PC-3 (cell line): ENCODE data around the gene ADAMTS9.

ENCODE experiments used
- CTCF ChIP-seq: fragments of 300-600 bp; sonication (generic); conservative IDR thresholded peaks from 2 replicates; pipeline ENCODE4 v1.5.1; 2017; ENCODE audit warnings: antibody characterized with exemption, low read depth, mild to moderate bottlenecking, low read length
- EZH2 ChIP-seq: fragments of 300-600 bp; sonication (generic); IDR thresholded peaks from one replicate; pipeline ENCODE4 v1.6.1; 2017; ENCODE audit warnings: antibody characterized with exemption, mild to moderate bottlenecking, low read length; ENCODE audit not compliant: unreplicated experiment

- TF ChIP-seq CTCF (no peak), EZH2 (no peak)
These were observed 94.5 kb downstream of the ADAMTS9 start for GRCh38 chr3:64593350-64593749.
